HEK293 (cell line): ENCODE data around the gene ZHX3.

ENCODE experiments used
- CTCF ChIA-PET: fragments of 350-600 bp; formaldehyde crosslinking; extraction: SDS; loops from one replicate; lab custom pipeline; 2021; ENCODE audit warnings: antibody characterized with exemption; lab: Yijun Ruan, JAX
- POLR2A ChIA-PET: fragments of 300-600 bp; formaldehyde crosslinking; extraction: SDS; loops from one replicate; lab custom pipeline; 2020; ENCODE audit warnings: antibody characterized with exemption, inconsistent platforms; lab: Yijun Ruan, JAX
- H3K27ac ChIP-seq: fragments of 200-500 bp; sonication (Bioruptor generic); 2 replicates; pipeline ENCODE4 v1.5.1; 2014; ENCODE audit warnings: low read depth, low read length, control low read depth, inconsistent platforms; ENCODE audit errors: extremely low read depth
- H3K36me3 ChIP-seq, 2 experiments: fragments of 200-500 bp in 1 of 2; sonication (Bioruptor generic) in 1 of 2; 1 replicate in 1 of 2; 2 replicates in 1 of 2; pipeline ENCODE4 v1.5.1; 2014 to 2017; ENCODE audit warnings: inconsistent platforms in 2 of 2, low read length in 2 of 2; ENCODE audit not compliant: control insufficient read depth in 2 of 2, insufficient read depth in 1 of 2
- H3K4me1 ChIP-seq: fragments of 200-500 bp; sonication (Bioruptor generic); 2 replicates; pipeline ENCODE4 v1.5.1; 2014; ENCODE audit warnings: mild to moderate bottlenecking, low read length, inconsistent platforms; ENCODE audit not compliant: control insufficient read depth, insufficient read depth
- H3K4me3 ChIP-seq: 2 replicates; pipeline ENCODE4 v1.5.1; 2011; ENCODE audit warnings: low read depth, mild to moderate bottlenecking, control low read depth, low read length, moderate library complexity
- H3K9me3 ChIP-seq: fragments of 200-500 bp; sonication (Bioruptor generic); 2 replicates; pipeline ENCODE4 v1.5.1; 2014; ENCODE audit warnings: low read depth, low read length, inconsistent platforms; ENCODE audit not compliant: control insufficient read depth, insufficient read depth
- FEZF1 ChIP-seq: fragments of 450-650 bp; formaldehyde crosslinking; IDR thresholded peaks from 2 replicates; pipeline ENCODE4 v1.5.1; 2016; ENCODE audit warnings: missing biosample characterization, missing genetic modification characterization
- ZBTB1 ChIP-seq: fragments of 450-650 bp; formaldehyde crosslinking; IDR thresholded peaks from 2 replicates; pipeline ENCODE4 v1.5.1; 2016; ENCODE audit warnings: missing biosample characterization, missing genetic modification characterization
- ZBTB49 ChIP-seq: fragments of 450-650 bp; formaldehyde crosslinking; IDR thresholded peaks from 2 replicates; pipeline ENCODE4 v1.5.1; 2016; ENCODE audit warnings: missing biosample characterization, missing genetic modification characterization, low read depth
- ZNF155 ChIP-seq: fragments of 450-650 bp; formaldehyde crosslinking; IDR thresholded peaks from 2 replicates; pipeline ENCODE4 v1.5.1; 2016; ENCODE audit warnings: missing biosample characterization, missing genetic modification characterization
- ZNF175 ChIP-seq: fragments of 450-650 bp; formaldehyde crosslinking; IDR thresholded peaks from 2 replicates; pipeline ENCODE4 v1.5.1; 2016; ENCODE audit warnings: missing biosample characterization, missing genetic modification characterization
- ZNF214 ChIP-seq: fragments of 450-650 bp; formaldehyde crosslinking; IDR thresholded peaks from 2 replicates; pipeline ENCODE4 v1.5.1; 2017; ENCODE audit warnings: missing biosample characterization, mild to moderate bottlenecking, missing genetic modification characterization, borderline replicate concordance
- ZNF24 ChIP-seq: fragments of 450-650 bp; formaldehyde crosslinking; IDR thresholded peaks from 2 replicates; pipeline ENCODE4 v1.5.1; 2016; ENCODE audit warnings: missing biosample characterization, missing genetic modification characterization
- ZNF248 ChIP-seq: fragments of 450-650 bp; formaldehyde crosslinking; IDR thresholded peaks from 2 replicates; pipeline ENCODE4 v1.5.1; 2017; ENCODE audit warnings: missing biosample characterization, missing genetic modification characterization
- ZNF510 ChIP-seq: fragments of 450-650 bp; formaldehyde crosslinking; IDR thresholded peaks from 2 replicates; pipeline ENCODE4 v1.5.1; 2018; ENCODE audit warnings: mild to moderate bottlenecking, missing genetic modification characterization, missing biosample characterization; ENCODE audit not compliant: insufficient replicate concordance
- ZNF514 ChIP-seq: fragments of 450-650 bp; formaldehyde crosslinking; IDR thresholded peaks from 2 replicates; pipeline ENCODE4 v1.5.1; 2016; ENCODE audit warnings: missing biosample characterization, missing genetic modification characterization
- ZNF530 ChIP-seq: fragments of 450-650 bp; formaldehyde crosslinking; IDR thresholded peaks from 2 replicates; pipeline ENCODE4 v1.5.1; 2016; ENCODE audit warnings: low read depth, missing biosample characterization, missing genetic modification characterization
- ZNF558 ChIP-seq: fragments of 450-650 bp; formaldehyde crosslinking; IDR thresholded peaks from 2 replicates; pipeline ENCODE4 v1.5.1; 2016; ENCODE audit warnings: missing biosample characterization, missing genetic modification characterization
- ZNF596 ChIP-seq: fragments of 450-650 bp; IDR thresholded peaks from 2 replicates; pipeline ENCODE4 v1.5.0; 2018; ENCODE audit warnings: missing biosample characterization, mild to moderate bottlenecking, missing genetic modification characterization, moderate library complexity
- ZNF645 ChIP-seq: fragments of 450-650 bp; formaldehyde crosslinking; IDR thresholded peaks from 2 replicates; pipeline ENCODE4; 2016; ENCODE audit warnings: missing biosample characterization, missing genetic modification characterization
- ZXDB ChIP-seq: fragments of 450-650 bp; formaldehyde crosslinking; IDR thresholded peaks from 2 replicates; pipeline ENCODE4 v1.5.1; 2016; ENCODE audit warnings: missing biosample characterization, missing genetic modification characterization
- TF ChIP-seq, protein P1 (sequence below): fragments of 450-650 bp; formaldehyde crosslinking; IDR thresholded peaks from 2 replicates; pipeline ENCODE4 v1.5.1; 2016; ENCODE audit warnings: missing biosample characterization, missing genetic modification characterization
- TF ChIP-seq, protein P2 (sequence below): fragments of 450-650 bp; formaldehyde crosslinking; IDR thresholded peaks from 2 replicates; pipeline ENCODE4 v1.5.1; 2016; ENCODE audit warnings: missing biosample characterization, missing genetic modification characterization, low read depth
- TF ChIP-seq, protein P3 (sequence below): fragments of 450-650 bp; formaldehyde crosslinking; IDR thresholded peaks from 2 replicates; pipeline ENCODE4 v1.5.1; 2017; ENCODE audit warnings: missing biosample characterization, missing genetic modification characterization

The ZHX3 gene

GRCh38 chr20:41200446-41201202, 116.9 kb downstream of the ZHX3 start:
- no peaks in the 10 kb centered on the region for H3K9me3 ChIP-seq
- no peaks in the 10 kb centered on the region for H3K4me1 ChIP-seq
- ChIA-PET POLR2A (no interaction called here), CTCF (interaction anchor here (0.7 to 1.8 kb wide), 3 partner anchors 28 to 332 kb away, joined by 3 to 4 read pairs (median 3); partner anchors contain the start of gene LPIN3)
- TF ChIP-seq, protein P1, sequence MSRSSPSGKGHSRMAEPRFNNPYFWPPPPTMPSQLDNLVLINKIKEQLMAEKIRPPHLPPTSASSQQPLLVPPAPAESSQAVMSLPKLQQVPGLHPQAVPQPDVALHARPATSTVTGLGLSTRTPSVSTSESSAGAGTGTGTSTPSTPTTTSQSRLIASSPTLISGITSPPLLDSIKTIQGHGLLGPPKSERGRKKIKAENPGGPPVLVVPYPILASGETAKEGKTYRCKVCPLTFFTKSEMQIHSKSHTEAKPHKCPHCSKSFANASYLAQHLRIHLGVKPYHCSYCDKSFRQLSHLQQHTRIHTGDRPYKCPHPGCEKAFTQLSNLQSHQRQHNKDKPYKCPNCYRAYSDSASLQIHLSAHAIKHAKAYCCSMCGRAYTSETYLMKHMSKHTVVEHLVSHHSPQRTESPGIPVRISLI (tag by site-specific recombination) = no peak
- TF ChIP-seq ZBTB1 (no peak), ZNF510 (tag by site-specific recombination) (no peak), ZNF155 (tag by site-specific recombination) (no peak), ZBTB49 (tag by site-specific recombination) (no peak), ZXDB (no peak), ZNF530 (no peak), ZNF24 (tag by site-specific recombination) (no peak), ZNF645 (no peak), ZNF214 (tag by site-specific recombination) (no peak), ZNF175 (tag by site-specific recombination) (no peak), ZNF596 (tag by site-specific recombination) (no peak), ZNF514 (no peak), ZNF248 (tag by site-specific recombination) (no peak)
- TF ChIP-seq, protein P2, sequence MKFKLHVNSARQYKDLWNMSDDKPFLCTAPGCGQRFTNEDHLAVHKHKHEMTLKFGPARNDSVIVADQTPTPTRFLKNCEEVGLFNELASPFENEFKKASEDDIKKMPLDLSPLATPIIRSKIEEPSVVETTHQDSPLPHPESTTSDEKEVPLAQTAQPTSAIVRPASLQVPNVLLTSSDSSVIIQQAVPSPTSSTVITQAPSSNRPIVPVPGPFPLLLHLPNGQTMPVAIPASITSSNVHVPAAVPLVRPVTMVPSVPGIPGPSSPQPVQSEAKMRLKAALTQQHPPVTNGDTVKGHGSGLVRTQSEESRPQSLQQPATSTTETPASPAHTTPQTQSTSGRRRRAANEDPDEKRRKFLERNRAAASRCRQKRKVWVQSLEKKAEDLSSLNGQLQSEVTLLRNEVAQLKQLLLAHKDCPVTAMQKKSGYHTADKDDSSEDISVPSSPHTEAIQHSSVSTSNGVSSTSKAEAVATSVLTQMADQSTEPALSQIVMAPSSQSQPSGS (tag by site-specific recombination) = no peak
- TF ChIP-seq, protein P3, sequence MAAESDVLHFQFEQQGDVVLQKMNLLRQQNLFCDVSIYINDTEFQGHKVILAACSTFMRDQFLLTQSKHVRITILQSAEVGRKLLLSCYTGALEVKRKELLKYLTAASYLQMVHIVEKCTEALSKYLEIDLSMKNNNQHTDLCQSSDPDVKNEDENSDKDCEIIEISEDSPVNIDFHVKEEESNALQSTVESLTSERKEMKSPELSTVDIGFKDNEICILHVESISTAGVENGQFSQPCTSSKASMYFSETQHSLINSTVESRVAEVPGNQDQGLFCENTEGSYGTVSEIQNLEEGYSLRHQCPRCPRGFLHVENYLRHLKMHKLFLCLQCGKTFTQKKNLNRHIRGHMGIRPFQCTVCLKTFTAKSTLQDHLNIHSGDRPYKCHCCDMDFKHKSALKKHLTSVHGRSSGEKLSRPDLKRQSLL (tag by site-specific recombination) = no peak
- H3K4me3 ChIP-seq = no peak overlapping the region
- no peak overlapping the region for H3K27ac ChIP-seq
- peaks cover 0 to 18% of the 10 kb centered on the region in 2 experiments; a peak in 1 of 3 replicates for H3K36me3 ChIP-seq

DNA sequence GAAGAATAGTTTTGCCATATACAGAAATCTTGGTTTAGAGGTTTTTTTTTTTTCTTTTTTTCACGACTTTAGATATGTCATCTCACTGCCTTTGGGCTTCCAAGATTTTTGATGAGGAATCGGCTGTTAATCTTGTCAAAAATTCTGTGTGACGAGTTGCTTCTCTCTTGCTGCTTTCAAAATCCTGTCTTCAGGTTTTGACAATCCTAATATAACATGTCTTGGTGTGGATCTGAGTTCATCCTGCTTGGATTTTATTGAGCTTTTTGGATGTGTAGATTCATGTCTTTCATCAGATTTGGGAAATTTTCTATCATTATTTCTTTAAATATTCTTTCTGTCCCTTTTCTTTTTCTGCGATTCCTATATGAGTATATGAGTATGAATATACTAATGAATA, 119.1 kb downstream of the ZHX3 start:
- CTCF ChIA-PET = interaction anchor here (1.0 kb wide), 1 partner anchor 142 kb away, joined by 3 read pairs; the partner anchor contains the start of gene LPIN3
- no peaks in the 10 kb centered on the region for H3K9me3 ChIP-seq
- peaks cover 0 to 5% of the 10 kb centered on the region in 2 experiments; a peak in 1 of 3 replicates for H3K36me3 ChIP-seq
- no peaks in the 10 kb centered on the region for H3K4me1 ChIP-seq
- no peak overlapping the region for H3K4me3 ChIP-seq
- TF ChIP-seq ZNF558 (tag by site-specific recombination) (peak; percentile 100), FEZF1 (tag by site-specific recombination) (no peak)
- TF ChIP-seq, all 188 proteins: peak for 1
- H3K27ac ChIP-seq = no peak overlapping the region
- POLR2A ChIA-PET = interaction anchor here (0.7 kb wide), 1 partner anchor 190 kb away, joined by 3 read pairs; no protein-coding TSS in a partner anchor
